ENCODE results near the gene STAT5A. TPM values are rescaled to one million over a fixed set of nuclear protein-coding genes. Genes with fewer than 3 reads are reported as not detected.

Gene STAT5A
- total RNA-seq, 1 experiment from 2014 or later = 2.4 TPM

GRCh38 chr17:42270596-42270995 lies 17.7 kb upstream of the STAT5A start:
- no peaks in the 10 kb centered on the region for H3K36me3 Mint-ChIP-seq (ENCODE audit: insufficient read depth, unreplicated experiment)
- no peak for TF ChIP-seq CTCF (IDR thresholded peaks at IDR 0.05; ENCODE audit: insufficient read depth in 1 of 2, low read depth in 1 of 2, low read length in 1 of 2, severe bottlenecking in 1 of 2, unreplicated experiment in 1 of 2)
- ChIA-PET POLR2A (no interaction called here), CTCF (no interaction called here)
- no peak overlapping the region for H3K4me3 ChIP-seq (ENCODE audit: low read depth, low read length)
- intact Hi-C loops (cut with micrococcal nuclease; ENCODE audit: unreplicated experiment) = no loop called here
- H3K9me3 Mint-ChIP-seq (ENCODE audit: unreplicated experiment) = no peaks in the 10 kb centered on the region
- H3K4me1 Mint-ChIP-seq (ENCODE audit: low read depth, unreplicated experiment) = peaks cover 26% of the 10 kb centered on the region
- peaks cover 18% of the 10 kb centered on the region for H3K4me1 ChIP-seq
- no peak overlapping the region for H3K27ac Mint-ChIP-seq (ENCODE audit: unreplicated experiment)
- H3K9me3 ChIP-seq = no peaks in the 10 kb centered on the region
- H3K4me3 Mint-ChIP-seq (ENCODE audit: unreplicated experiment) = no peak overlapping the region
- H3K27me3 ChIP-seq (replicated peaks; ENCODE audit: control insufficient read depth, insufficient read depth, low read length) = no peaks in the 10 kb centered on the region
- no TSS peak for BruUV-seq (replicated peaks)
- no peaks in the 10 kb centered on the region for H3K27me3 Mint-ChIP-seq (ENCODE audit: insufficient read depth, unreplicated experiment)
- no peak for DNase-seq
- H3K36me3 ChIP-seq (ENCODE audit: control insufficient read depth, insufficient read depth, low read length) = no peaks in the 10 kb centered on the region

- no peak for DNase-seq
- Mint-ChIP-seq H3K27me3 (ENCODE audit: insufficient read depth, unreplicated experiment) (no peaks in the 10 kb centered on the region), H3K4me1 (ENCODE audit: low read depth, unreplicated experiment) (peaks cover 27% of the 10 kb centered on the region), H3K27ac (ENCODE audit: unreplicated experiment) (no peak overlapping the region), H3K4me3 (ENCODE audit: unreplicated experiment) (no peak overlapping the region), H3K9me3 (ENCODE audit: unreplicated experiment) (no peaks in the 10 kb centered on the region), H3K36me3 (ENCODE audit: insufficient read depth, unreplicated experiment) (no peaks in the 10 kb centered on the region)
- intact Hi-C loops (cut with micrococcal nuclease; ENCODE audit: unreplicated experiment) = no loop called here
- ChIA-PET CTCF (no interaction called here), POLR2A (no interaction called here)
- no peaks in the 10 kb centered on the region for H3K9me3 ChIP-seq
- H3K4me1 ChIP-seq = peaks cover 18% of the 10 kb centered on the region
- no peaks in the 10 kb centered on the region for H3K27me3 ChIP-seq (replicated peaks; ENCODE audit: control insufficient read depth, insufficient read depth, low read length)
- no peak overlapping the region for H3K4me3 ChIP-seq (ENCODE audit: low read depth, low read length)
- no TSS peak for BruUV-seq (replicated peaks)
- no peak for TF ChIP-seq CTCF (IDR thresholded peaks at IDR 0.05; ENCODE audit: insufficient read depth in 1 of 2, low read depth in 1 of 2, low read length in 1 of 2, severe bottlenecking in 1 of 2, unreplicated experiment in 1 of 2)
- no peaks in the 10 kb centered on the region for H3K36me3 ChIP-seq (ENCODE audit: control insufficient read depth, insufficient read depth, low read length)
These were observed 17.1 kb upstream of the STAT5A start for GRCh38 chr17:42271006-42271778.

- H3K9me3 Mint-ChIP-seq (ENCODE audit: unreplicated experiment) = no peaks in the 10 kb centered on the region
- intact Hi-C loops (cut with micrococcal nuclease; ENCODE audit: unreplicated experiment) = no loop called here
- H3K4me1 Mint-ChIP-seq (ENCODE audit: low read depth, unreplicated experiment) = peaks cover 27% of the 10 kb centered on the region
- peaks cover 17% of the 10 kb centered on the region for H3K4me1 ChIP-seq
- no peaks in the 10 kb centered on the region for H3K27me3 ChIP-seq (replicated peaks; ENCODE audit: control insufficient read depth, insufficient read depth, low read length)
- ChIA-PET CTCF (no interaction called here), POLR2A (no interaction called here)
- BruUV-seq (replicated peaks) = no TSS peak
- TF ChIP-seq CTCF (IDR thresholded peaks at IDR 0.05; ENCODE audit: insufficient read depth in 1 of 2, low read depth in 1 of 2, low read length in 1 of 2, severe bottlenecking in 1 of 2, unreplicated experiment in 1 of 2) = no peak
- DNase-seq = no peak
- H3K36me3 ChIP-seq (ENCODE audit: control insufficient read depth, insufficient read depth, low read length) = no peaks in the 10 kb centered on the region
- no peak overlapping the region for H3K4me3 ChIP-seq (ENCODE audit: low read depth, low read length)
- H3K36me3 Mint-ChIP-seq (ENCODE audit: insufficient read depth, unreplicated experiment) = no peaks in the 10 kb centered on the region
- H3K9me3 ChIP-seq = no peaks in the 10 kb centered on the region
- H3K4me3 Mint-ChIP-seq (ENCODE audit: unreplicated experiment) = no peak overlapping the region
- no peak overlapping the region for H3K27ac Mint-ChIP-seq (ENCODE audit: unreplicated experiment)
- H3K27me3 Mint-ChIP-seq (ENCODE audit: insufficient read depth, unreplicated experiment) = no peaks in the 10 kb centered on the region
These were observed 16.6 kb upstream of the STAT5A start for GRCh38 chr17:42271779-42272035.

Data from Caco-2 (cell line).